ENCODE data around the gene ZFC3H1.
A peak's percentile ranks its signal among the peaks of the same experiment; 100 is the strongest.
"Not testable (repeated sequence)": the region's sequence is repeated elsewhere in the genome, so short reads cannot be mapped to it uniquely, and the experiment has no call there.

The ZFC3H1 gene

DNA sequence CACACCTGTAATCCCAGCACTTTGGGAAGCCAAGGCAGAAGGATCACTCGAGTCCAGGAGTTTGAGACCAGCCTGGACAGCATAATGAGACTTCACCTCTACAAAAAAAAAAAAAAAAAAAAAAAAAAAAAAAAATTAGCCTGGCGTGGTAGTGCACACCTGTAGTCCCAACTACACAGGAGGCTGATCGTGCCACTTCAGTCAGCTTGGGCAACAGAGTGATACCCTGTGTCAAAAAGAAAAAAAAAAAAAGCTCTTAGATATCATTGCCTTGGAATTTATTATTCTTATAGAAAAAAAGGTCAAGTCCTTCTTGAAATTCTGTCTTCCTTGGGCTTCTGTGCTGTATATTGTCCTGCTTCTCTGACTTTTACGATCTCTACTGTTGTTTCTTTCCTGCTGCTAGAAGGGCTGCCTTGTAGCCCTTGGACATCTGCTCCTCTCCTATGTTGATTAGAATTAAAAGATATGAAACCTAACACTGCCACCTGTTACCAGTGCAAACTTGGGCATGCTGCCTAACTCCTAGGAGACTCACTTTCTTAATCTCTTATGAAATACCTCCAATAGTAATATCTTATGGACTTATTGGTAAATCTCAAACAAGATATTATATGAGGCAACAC is 28.0 kb upstream of the ZFC3H1 start:
- Histone ChIP-seq H2AFZ (ENCODE audit: low read depth, low read length, severe bottlenecking) (no peak overlapping the region), H3K27me3 (ENCODE audit: low read length) (no peaks in the 10 kb centered on the region), H3K36me3 (ENCODE audit: low read length) (peaks cover 4% of the 10 kb centered on the region; the same call in 1 of the 2 replicates), H3F3A (ENCODE audit: insufficient read depth) (peaks cover 59% of the 10 kb centered on the region), H3K4me2 (ENCODE audit: low read depth, low read length, poor library complexity, severe bottlenecking) (peak overlapping the region; percentile 90), H3K79me2 (ENCODE audit: insufficient read depth, low read length) (peaks cover 56% of the 10 kb centered on the region; the same call in 1 of the 2 replicates), H3K9me2 (replicated peaks; ENCODE audit: insufficient read depth, low read length) (no peaks in the 10 kb centered on the region), H4K20me1 (ENCODE audit: low read depth, low read length) (no peaks in the 10 kb centered on the region), H3K27ac (ENCODE audit: low read depth, low read length) (peak overlapping the region; percentile 92), H3K9me3 (ENCODE audit: insufficient read depth, low read length) (no peaks in the 10 kb centered on the region), H3K4me3 (ENCODE audit: insufficient read depth, low read length, poor library complexity, severe bottlenecking) (peak overlapping the region; percentile 29), H3K9ac (ENCODE audit: low read length) (peak overlapping the region; percentile 31)
- TF ChIP-seq EZH2phosphoT487 (conservative IDR thresholded peaks at IDR 0.05; ENCODE audit: low read length): no peak
- TF ChIP-seq, protein P1, sequence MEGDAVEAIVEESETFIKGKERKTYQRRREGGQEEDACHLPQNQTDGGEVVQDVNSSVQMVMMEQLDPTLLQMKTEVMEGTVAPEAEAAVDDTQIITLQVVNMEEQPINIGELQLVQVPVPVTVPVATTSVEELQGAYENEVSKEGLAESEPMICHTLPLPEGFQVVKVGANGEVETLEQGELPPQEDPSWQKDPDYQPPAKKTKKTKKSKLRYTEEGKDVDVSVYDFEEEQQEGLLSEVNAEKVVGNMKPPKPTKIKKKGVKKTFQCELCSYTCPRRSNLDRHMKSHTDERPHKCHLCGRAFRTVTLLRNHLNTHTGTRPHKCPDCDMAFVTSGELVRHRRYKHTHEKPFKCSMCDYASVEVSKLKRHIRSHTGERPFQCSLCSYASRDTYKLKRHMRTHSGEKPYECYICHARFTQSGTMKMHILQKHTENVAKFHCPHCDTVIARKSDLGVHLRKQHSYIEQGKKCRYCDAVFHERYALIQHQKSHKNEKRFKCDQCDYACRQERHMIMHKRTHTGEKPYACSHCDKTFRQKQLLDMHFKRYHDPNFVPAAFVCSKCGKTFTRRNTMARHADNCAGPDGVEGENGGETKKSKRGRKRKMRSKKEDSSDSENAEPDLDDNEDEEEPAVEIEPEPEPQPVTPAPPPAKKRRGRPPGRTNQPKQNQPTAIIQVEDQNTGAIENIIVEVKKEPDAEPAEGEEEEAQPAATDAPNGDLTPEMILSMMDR (IDR thresholded peaks at IDR 0.05; ENCODE audit: insufficient read depth, low read length, poor library complexity, severe bottlenecking): no peak

DNA sequence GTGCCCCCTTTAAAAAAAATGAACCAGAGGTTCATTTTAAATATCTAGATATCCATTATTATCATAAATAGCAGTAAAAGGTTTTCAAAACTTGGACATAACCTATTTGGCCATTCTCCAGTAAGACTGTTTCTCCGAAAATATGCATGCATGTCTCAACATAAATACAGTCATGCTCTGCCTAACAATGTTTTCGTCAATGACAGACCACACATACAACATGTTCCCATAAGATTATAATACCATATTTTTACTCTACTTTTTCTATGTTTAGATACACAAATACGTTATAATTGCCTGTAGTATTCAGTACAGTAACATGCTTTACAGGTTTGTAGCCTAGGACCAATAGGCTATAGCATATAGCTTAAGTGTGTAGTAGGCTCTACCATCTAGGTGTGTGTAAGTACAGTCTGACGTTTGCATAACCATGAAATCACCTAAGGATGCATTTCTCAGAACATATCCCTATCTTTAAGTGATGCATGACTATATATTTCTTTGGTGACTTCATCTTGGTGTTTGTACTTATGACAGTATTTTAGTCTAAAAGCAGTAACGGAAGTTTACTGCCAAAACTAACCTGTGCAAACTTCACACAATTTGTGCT is 25.4 kb upstream of the ZFC3H1 start:
- Histone ChIP-seq H3F3A (ENCODE audit: insufficient read depth) (peaks cover 60% of the 10 kb centered on the region), H3K9me3 (ENCODE audit: insufficient read depth, low read length) (no peaks in the 10 kb centered on the region), H3K9me2 (replicated peaks; ENCODE audit: insufficient read depth, low read length) (no peaks in the 10 kb centered on the region), H3K36me3 (ENCODE audit: low read length) (no peaks in the 10 kb centered on the region), H2AFZ (ENCODE audit: low read depth, low read length, severe bottlenecking) (no peak overlapping the region), H3K27ac (ENCODE audit: low read depth, low read length) (peak overlapping the region; percentile 92), H3K9ac (ENCODE audit: low read length) (peak overlapping the region; percentile 67), H3K27me3 (ENCODE audit: low read length) (no peaks in the 10 kb centered on the region), H3K4me2 (ENCODE audit: low read depth, low read length, poor library complexity, severe bottlenecking) (peak overlapping the region; percentile 90), H4K20me1 (ENCODE audit: low read depth, low read length) (no peaks in the 10 kb centered on the region), H3K4me3 (ENCODE audit: insufficient read depth, low read length, poor library complexity, severe bottlenecking) (peak overlapping the region; percentile 62), H3K79me2 (ENCODE audit: insufficient read depth, low read length) (peaks cover 45% of the 10 kb centered on the region; the same call in 1 of the 2 replicates)
- TF ChIP-seq EZH2phosphoT487 (conservative IDR thresholded peaks at IDR 0.05; ENCODE audit: low read length): no peak
- TF ChIP-seq, protein P1 (IDR thresholded peaks at IDR 0.05; ENCODE audit: insufficient read depth, low read length, poor library complexity, severe bottlenecking): no peak

DNA sequence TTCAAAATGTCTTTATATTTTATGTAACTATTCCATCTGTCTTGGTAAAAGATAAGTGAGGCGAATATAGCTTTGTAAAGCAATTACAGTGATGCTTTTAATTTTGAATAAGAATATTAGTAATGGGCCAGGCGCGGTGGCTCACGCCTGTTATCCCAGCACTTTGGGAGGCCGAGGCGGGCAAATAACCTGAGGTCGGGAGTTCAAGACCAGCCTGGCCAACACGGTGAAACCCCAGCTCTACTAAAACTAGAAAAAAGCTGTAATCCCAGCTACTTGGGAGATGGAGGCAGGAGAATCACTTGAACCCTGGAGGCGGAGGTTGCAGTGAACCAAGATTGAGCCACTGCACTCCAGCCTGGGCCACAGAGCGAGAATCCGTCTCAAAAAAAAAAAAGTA is 23.5 kb upstream of the ZFC3H1 start:
- not testable (repeated sequence) for H2AFZ ChIP-seq (ENCODE audit: low read depth, low read length, severe bottlenecking)

DNA sequence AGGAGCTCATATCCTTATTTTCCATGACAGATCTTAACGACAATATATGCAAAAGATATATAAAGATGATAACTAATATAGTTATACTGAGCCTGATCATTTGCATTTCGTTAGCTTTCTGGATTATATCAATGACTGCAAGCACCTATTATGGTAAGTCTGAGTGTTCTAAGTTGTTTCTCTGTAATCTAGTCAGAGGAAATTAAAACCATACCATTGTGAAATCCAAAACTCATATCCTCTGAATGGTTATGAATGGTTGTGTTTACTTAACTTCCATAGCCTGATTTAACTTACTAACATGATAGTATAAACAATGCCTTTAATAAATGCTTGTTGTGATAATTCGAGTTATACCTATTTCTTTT is 23.0 kb upstream of the ZFC3H1 start:
- Histone ChIP-seq H3K9me3 (ENCODE audit: insufficient read depth, low read length) (no peaks in the 10 kb centered on the region), H3K9ac (ENCODE audit: low read length) (peak overlapping the region; percentile 67), H3K79me2 (ENCODE audit: insufficient read depth, low read length) (peaks cover 33% of the 10 kb centered on the region; the same call in 1 of the 2 replicates), H3F3A (ENCODE audit: insufficient read depth) (peaks cover 51% of the 10 kb centered on the region), H3K36me3 (ENCODE audit: low read length) (no peaks in the 10 kb centered on the region), H4K20me1 (ENCODE audit: low read depth, low read length) (no peaks in the 10 kb centered on the region), H3K9me2 (replicated peaks; ENCODE audit: insufficient read depth, low read length) (no peaks in the 10 kb centered on the region), H3K4me3 (ENCODE audit: insufficient read depth, low read length, poor library complexity, severe bottlenecking) (peak overlapping the region; percentile 62), H3K4me2 (ENCODE audit: low read depth, low read length, poor library complexity, severe bottlenecking) (peak overlapping the region; percentile 90), H2AFZ (ENCODE audit: low read depth, low read length, severe bottlenecking) (peak overlapping the region; percentile 61), H3K27me3 (ENCODE audit: low read length) (no peaks in the 10 kb centered on the region), H3K27ac (ENCODE audit: low read depth, low read length) (peak overlapping the region; percentile 92)
- TF ChIP-seq, protein P1 (IDR thresholded peaks at IDR 0.05; ENCODE audit: insufficient read depth, low read length, poor library complexity, severe bottlenecking): no peak
- TF ChIP-seq EZH2phosphoT487 (conservative IDR thresholded peaks at IDR 0.05; ENCODE audit: low read length): no peak

More for the DNA sequence above, 23.5 kb upstream of the ZFC3H1 start:
- peak overlapping the region; percentile 90 for H3K4me2 ChIP-seq (ENCODE audit: low read depth, low read length, poor library complexity, severe bottlenecking)
- peaks cover 38% of the 10 kb centered on the region; the same call in 1 of the 2 replicates for H3K79me2 ChIP-seq (ENCODE audit: insufficient read depth, low read length)
- not testable (repeated sequence) for H4K20me1 ChIP-seq (ENCODE audit: low read depth, low read length); H3K27me3 ChIP-seq (ENCODE audit: low read length); H3K9me3 ChIP-seq (ENCODE audit: insufficient read depth, low read length); H3K9me2 ChIP-seq (replicated peaks; ENCODE audit: insufficient read depth, low read length); H3K36me3 ChIP-seq (ENCODE audit: low read length)
- peaks cover 56% of the 10 kb centered on the region for H3F3A ChIP-seq (ENCODE audit: insufficient read depth)
- H3K27ac ChIP-seq (ENCODE audit: low read depth, low read length): peak overlapping the region; percentile 92
- H3K4me3 ChIP-seq (ENCODE audit: insufficient read depth, low read length, poor library complexity, severe bottlenecking): peak overlapping the region; percentile 62
- H3K9ac ChIP-seq (ENCODE audit: low read length): peak overlapping the region; percentile 67
